ENCODE results near the gene DCAF8L2. TPM values are rescaled to one million over a fixed set of nuclear protein-coding genes. Genes with fewer than 3 reads are reported as not detected.

The DCAF8L2 gene
- total RNA-seq, 1 donor from 2014 or later: not detected

DNA sequence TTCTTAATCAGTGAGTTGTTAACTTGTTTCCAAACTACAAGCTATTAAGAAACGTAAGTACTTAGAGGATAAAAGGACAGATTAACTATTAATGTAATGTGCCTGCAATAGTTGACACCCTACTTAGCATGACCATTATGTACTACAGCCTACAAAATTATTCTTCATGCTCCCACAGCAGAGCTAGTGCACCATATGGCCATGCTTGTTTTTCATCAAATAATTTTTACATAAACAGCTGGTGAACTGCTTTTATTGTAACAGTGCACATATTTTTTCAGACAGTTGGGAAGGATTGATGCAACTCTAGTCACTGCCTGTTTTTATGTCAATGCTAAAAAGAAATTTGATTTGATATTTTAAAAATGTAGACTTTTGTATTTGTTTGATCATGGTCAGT lies 207.4 kb downstream of the DCAF8L2 start:
- H3K27me3 ChIP-seq: no peaks in the 10 kb centered on the region
- TF ChIP-seq, protein P1, sequence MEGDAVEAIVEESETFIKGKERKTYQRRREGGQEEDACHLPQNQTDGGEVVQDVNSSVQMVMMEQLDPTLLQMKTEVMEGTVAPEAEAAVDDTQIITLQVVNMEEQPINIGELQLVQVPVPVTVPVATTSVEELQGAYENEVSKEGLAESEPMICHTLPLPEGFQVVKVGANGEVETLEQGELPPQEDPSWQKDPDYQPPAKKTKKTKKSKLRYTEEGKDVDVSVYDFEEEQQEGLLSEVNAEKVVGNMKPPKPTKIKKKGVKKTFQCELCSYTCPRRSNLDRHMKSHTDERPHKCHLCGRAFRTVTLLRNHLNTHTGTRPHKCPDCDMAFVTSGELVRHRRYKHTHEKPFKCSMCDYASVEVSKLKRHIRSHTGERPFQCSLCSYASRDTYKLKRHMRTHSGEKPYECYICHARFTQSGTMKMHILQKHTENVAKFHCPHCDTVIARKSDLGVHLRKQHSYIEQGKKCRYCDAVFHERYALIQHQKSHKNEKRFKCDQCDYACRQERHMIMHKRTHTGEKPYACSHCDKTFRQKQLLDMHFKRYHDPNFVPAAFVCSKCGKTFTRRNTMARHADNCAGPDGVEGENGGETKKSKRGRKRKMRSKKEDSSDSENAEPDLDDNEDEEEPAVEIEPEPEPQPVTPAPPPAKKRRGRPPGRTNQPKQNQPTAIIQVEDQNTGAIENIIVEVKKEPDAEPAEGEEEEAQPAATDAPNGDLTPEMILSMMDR (IDR thresholded peaks at IDR 0.05): no peak
- no peak for TF ChIP-seq POLR2AphosphoS5 (IDR thresholded peaks at IDR 0.05; ENCODE audit: insufficient read depth in 1 of 2, low read depth in 1 of 2)
- TF ChIP-seq POLR2A (IDR thresholded peaks at IDR 0.05): no peak
- DNase-seq (ENCODE audit: extremely low spot score in 2 of 2): no peak

More for the DNA sequence above, 207.4 kb downstream of the DCAF8L2 start:
- intact Hi-C loops (cut with DNase I): no loop called here
- Histone ChIP-seq H3K4me3 (no peak overlapping the region), H3K4me1 (no peaks in the 10 kb centered on the region), H3K27ac (no peak overlapping the region), H3K9me3 (no peaks in the 10 kb centered on the region), H3K36me3 (no peaks in the 10 kb centered on the region)

Other genes starting within 250 kb of the DCAF8L2 start
- not detected for gene PPP4R3C, start 127.0 kb upstream of the DCAF8L2 start, total RNA-seq
- not detected for gene MAGEB10, start 217.6 kb downstream of the DCAF8L2 start, total RNA-seq